A549 (cell line): ENCODE measurements around the gene RBM26. TPM values are rescaled to one million over a fixed set of nuclear protein-coding genes. Genes with fewer than 3 reads are reported as not detected.

Experiments
- ATAC-seq, 2 experiments: fragments of 200-7000 bp in 1 of 2; fragments of >200 bp in 1 of 2; cut with Nextera tagmentation in 1 of 2; cut with Tn5 transposase in 1 of 2; 3 replicates each; pipeline versions ENCODE4 v1.8.0 to v1.9.1; 2018 to 2020; ENCODE audit warnings: mild to moderate bottlenecking in 1 of 2, moderate library complexity in 1 of 2
- CTCF ChIA-PET: fragments of 300-600 bp; sonication (Branson Sonifier 250); formaldehyde crosslinking; extraction: SDS; loops from one replicate; lab custom pipeline; 2021; ENCODE audit warnings: antibody characterized with exemption, inconsistent platforms; lab: Yijun Ruan, JAX
- POLR2A ChIA-PET: fragments of 350-600 bp; formaldehyde crosslinking; extraction: SDS; loops from one replicate; lab custom pipeline; 2021; ENCODE audit warnings: antibody characterized with exemption, inconsistent platforms; lab: Yijun Ruan, JAX
- DNase-seq, 2 experiments: peaks; one replicate each; pipeline versions ENCODE4 v3.0.0 to v3.0.0-alpha.2; 2011 to 2016; ENCODE audit warnings: low read depth in 1 of 2, low spot score in 1 of 2
- FAIRE-seq: peaks from 2 replicates; lab custom pipeline; 2011; peaks lifted over from hg19 to GRCh38; lab: Jason Lieb, UNC
- H3K27ac ChIP-seq, 2 experiments: fragments of >200 bp; sonication (Bioruptor Twin); formaldehyde crosslinking; 3 replicates each; pipeline ENCODE4 v1.5.1; 2016 to 2017
- H3K4me1 ChIP-seq: fragments of >200 bp; sonication (Bioruptor Twin); formaldehyde crosslinking; 3 replicates; pipeline ENCODE4 v1.6.1; 2016
- H3K4me2 ChIP-seq: fragments of >200 bp; sonication (Bioruptor Twin); formaldehyde crosslinking; 3 replicates; pipeline ENCODE4 v1.6.1; 2016
- H3K4me3 ChIP-seq: fragments of >200 bp; sonication (Bioruptor Twin); formaldehyde crosslinking; 3 replicates; pipeline ENCODE4 v1.5.1; 2016
- H3K9me3 ChIP-seq: fragments of >200 bp; sonication (Bioruptor Twin); formaldehyde crosslinking; 3 replicates; pipeline ENCODE4 v1.6.1; 2016
- CEBPB ChIP-seq, 2 experiments: fragments of >200 bp in 1 of 2; sonication (Bioruptor Twin) in 1 of 2; formaldehyde crosslinking in 1 of 2; IDR thresholded peaks; 2 replicates each; pipeline ENCODE4 v1.6.1; 2012 to 2016
- CHD2 ChIP-seq: fragments of 150-350 bp; IDR thresholded peaks from 2 replicates; pipeline ENCODE4 v1.6.1; 2014; ENCODE audit warnings: low read length; ENCODE audit not compliant: partially characterized antibody
- E2F6 ChIP-seq: IDR thresholded peaks from 2 replicates; pipeline ENCODE4 v1.6.1; 2012; ENCODE audit warnings: low read depth, borderline replicate concordance
- ELK1 ChIP-seq: fragments of 150-350 bp; IDR thresholded peaks from 2 replicates; pipeline ENCODE4 v1.6.1; 2014; ENCODE audit warnings: low read depth, mild to moderate bottlenecking, low read length
- ESRRA ChIP-seq: fragments of 150-350 bp; IDR thresholded peaks from 2 replicates; pipeline ENCODE4 v1.6.1; 2014; ENCODE audit warnings: mild to moderate bottlenecking, low read length, borderline replicate concordance
- FOSL2 ChIP-seq, 2 experiments: fragments of 450-650 bp in 1 of 2; fragments of >200 bp in 1 of 2; sonication (Bioruptor Twin) in 1 of 2; formaldehyde crosslinking; IDR thresholded peaks; 2 replicates each; pipeline versions ENCODE4 v1.5.0 to v1.6.1; 2016 to 2020; ENCODE audit warnings: mild to moderate bottlenecking in 1 of 2, moderate library complexity in 1 of 2
- HDAC2 ChIP-seq: fragments of 200-600 bp; sonication (generic); IDR thresholded peaks from 2 replicates; pipeline ENCODE4 v1.6.1; 2016
- HEYL ChIP-seq: fragments of 250-450 bp; sonication (Bioruptor Pico); IDR thresholded peaks from 2 replicates; pipeline ENCODE4 v1.8.0; 2021; ENCODE audit warnings: mild to moderate bottlenecking, moderate library complexity
- HOXA7 ChIP-seq: fragments of 250-450 bp; sonication (Bioruptor Pico); IDR thresholded peaks from 2 replicates; pipeline ENCODE4 v1.5.0; 2020; ENCODE audit warnings: mild to moderate bottlenecking, moderate library complexity
- HOXB5 ChIP-seq: fragments of 250-450 bp; sonication (Bioruptor Pico); IDR thresholded peaks from 2 replicates; pipeline ENCODE4 v1.5.0; 2020; ENCODE audit warnings: mild to moderate bottlenecking, moderate library complexity
- JUN ChIP-seq, 2 experiments: fragments of >200 bp; sonication (Bioruptor Twin); formaldehyde crosslinking; IDR thresholded peaks; 2 replicates in 1 of 2; 3 replicates in 1 of 2; pipeline ENCODE4 v1.6.1; 2016 to 2017
- MAFK ChIP-seq: fragments of 450-650 bp; IDR thresholded peaks from 2 replicates; pipeline ENCODE4 v1.6.1; 2014; ENCODE audit not compliant: partially characterized antibody
- MAZ ChIP-seq: fragments of 150-350 bp; IDR thresholded peaks from 2 replicates; pipeline ENCODE4 v1.6.1; 2014; ENCODE audit warnings: antibody characterized with exemption, low read depth, low read length, borderline replicate concordance
- POLR2A ChIP-seq: IDR thresholded peaks from 2 replicates; pipeline ENCODE4 v1.6.1; 2012; ENCODE audit warnings: mild to moderate bottlenecking, low read length
- POLR2AphosphoS2 ChIP-seq: conservative IDR thresholded peaks from 2 replicates; pipeline ENCODE4 v1.6.1; 2012; ENCODE audit warnings: low read length, improper control_type of control experiment, inconsistent platforms
- RARB ChIP-seq: fragments of 250-450 bp; sonication (Bioruptor Pico); IDR thresholded peaks from 2 replicates; pipeline ENCODE4 v1.8.0; 2021; ENCODE audit warnings: mild to moderate bottlenecking, moderate library complexity
- REST ChIP-seq: fragments of 200-600 bp; sonication (generic); IDR thresholded peaks from 2 replicates; pipeline ENCODE4 v1.6.1; 2016; ENCODE audit warnings: antibody characterized with exemption, mild to moderate bottlenecking, moderate library complexity
- RNF2 ChIP-seq: fragments of 200-600 bp; sonication (generic); IDR thresholded peaks from 2 replicates; pipeline ENCODE4 v1.6.1; 2016; ENCODE audit warnings: low read depth, mild to moderate bottlenecking, antibody characterized with exemption, moderate library complexity, borderline replicate concordance
- ZC3H11A ChIP-seq: fragments of 450-650 bp; IDR thresholded peaks from 2 replicates; pipeline ENCODE4 v1.6.1; 2014; ENCODE audit warnings: antibody characterized with exemption, mild to moderate bottlenecking
- ZSCAN20 ChIP-seq: fragments of 250-450 bp; sonication (Bioruptor Pico); IDR thresholded peaks from 2 replicates; pipeline ENCODE4 v1.8.0; 2022; ENCODE audit warnings: mild to moderate bottlenecking, moderate library complexity
- WGBS: methylation state at CpG from one replicate; pipeline ENCODE4 v1.1.6; 2017; ENCODE audit errors: missing lambda C conversion rate; 5-methylcytosine and 5-hydroxymethylcytosine counted together
- polyA plus RNA-seq, 4 experiments: library from polyadenylated mRNA; depleted of rRNA in 3 of 4; stranded (reverse); fragments of >200 nt; fragmentation: RNase III in 1 of 4; extraction: RNeasy Plus Mini Kit Qiagen cat#74134 plus additional on column Dnase treatment in 1 of 4; gene quantifications; 2 replicates in 3 of 4; 3 replicates in 1 of 4; pipeline ENCODE4 v1.2.3, GENCODE V29; 2011 to 2017
- TF ChIP-seq, protein P1 (sequence below): IDR thresholded peaks from 2 replicates; pipeline ENCODE4 v1.6.1; 2012

The RBM26 gene
- polyA plus RNA-seq, 2 of the 4 experiments (the other 2 are of a cell fraction), result 29.5 to 29.7 TPM

GRCh38 chr13:79447141-79447540, 41.1 kb upstream of the RBM26 start:
- Histone ChIP-seq H3K4me2 (no peak overlapping the region), H3K4me1 (peaks cover 9% of the 10 kb centered on the region; the same call in 2 of the 3 replicates), H3K9me3 (no peaks in the 10 kb centered on the region), H3K27ac (no peak overlapping the region), H3K4me3 (no peak overlapping the region)
- CTCF ChIA-PET, result no interaction called here
- FAIRE-seq (no peak), DNase-seq (no peak), ATAC-seq (no peak)
- TF ChIP-seq ZC3H11A (no peak), HEYL (no peak), REST (no peak), JUN (IDR thresholded peaks at IDR 0.05) (no peak), MAZ (no peak), E2F6 (no peak), MAFK (no peak), HDAC2 (no peak), ELK1 (no peak), ZSCAN20 (CRISPR knock-in tag) (no peak), RARB (CRISPR knock-in tag) (no peak), HOXB5 (CRISPR knock-in tag) (no peak)
- POLR2A ChIA-PET, result no interaction called here
- 77% methylated on average over 4 of the region's 4 CpGs for WGBS

GRCh38 chr13:79445968-79446645, 40.1 kb upstream of the RBM26 start:
- no peak overlapping the region for H3K4me3 ChIP-seq
- no peak overlapping the region for H3K4me2 ChIP-seq
- no peak for DNase-seq
- POLR2A ChIA-PET, result no interaction called here
- 78% methylated on average over 11 of the region's 11 CpGs for WGBS
- H3K27ac ChIP-seq, result no peak overlapping the region
- TF ChIP-seq HOXA7 (CRISPR knock-in tag) (no peak), POLR2A (no peak), POLR2AphosphoS2 (no peak), CEBPB (IDR thresholded peaks at IDR 0.05) (no peak), HDAC2 (no peak), ZSCAN20 (CRISPR knock-in tag) (no peak), REST (no peak), RNF2 (no peak), ESRRA (no peak), HEYL (no peak), FOSL2 (IDR thresholded peaks at IDR 0.05) (no peak), FOSL2 (CRISPR knock-in tag; IDR thresholded peaks at IDR 0.05) (no peak), CHD2 (no peak)
- TF ChIP-seq, protein P1, sequence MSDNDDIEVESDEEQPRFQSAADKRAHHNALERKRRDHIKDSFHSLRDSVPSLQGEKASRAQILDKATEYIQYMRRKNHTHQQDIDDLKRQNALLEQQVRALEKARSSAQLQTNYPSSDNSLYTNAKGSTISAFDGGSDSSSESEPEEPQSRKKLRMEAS, result no peak
- TF ChIP-seq, all 56 proteins: peak for 0
- Histone ChIP-seq H3K9me3 (no peaks in the 10 kb centered on the region), H3K4me1 (peaks cover 11% of the 10 kb centered on the region; the same call in 2 of the 3 replicates)
- CTCF ChIA-PET, result interaction anchor here (1.3 to 1.6 kb wide), 2 partner anchors 10 to 18 kb away, joined by 3 read pairs; no protein-coding TSS in a partner anchor
- ATAC-seq (no peak), FAIRE-seq (no peak)
